ENCODE data around the gene SRPX2. TPM values are rescaled to one million over a fixed set of nuclear protein-coding genes. Genes with fewer than 3 reads are reported as not detected.

The SRPX2 gene
- total RNA-seq, 1 donor from 2014 or later: 10.8 TPM

DNA sequence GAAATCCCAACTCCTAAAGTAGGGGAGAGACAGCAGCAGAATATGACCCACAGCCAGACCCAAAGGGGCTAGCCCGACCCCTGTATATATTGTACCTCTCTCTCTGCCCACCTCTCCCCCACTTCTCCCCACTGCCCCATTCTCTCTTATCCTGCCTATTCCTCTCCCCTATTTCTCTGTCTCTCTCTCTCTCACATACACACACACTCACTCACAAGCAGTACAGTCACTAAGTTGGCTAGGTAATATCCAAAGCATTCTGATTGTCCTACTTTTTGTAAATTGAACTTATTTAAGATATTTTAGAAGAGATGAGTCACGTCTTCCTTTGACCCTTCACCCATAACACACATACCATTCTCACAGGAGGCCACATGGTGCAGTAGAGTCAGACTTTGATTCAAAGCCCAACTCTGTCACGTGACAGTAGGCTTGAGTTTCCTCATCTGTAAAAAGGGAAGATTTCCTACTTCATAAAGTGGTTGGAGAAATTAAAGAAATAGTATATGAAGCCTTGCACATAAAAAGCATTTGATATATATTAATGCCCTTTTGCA is 29.5 kb downstream of the SRPX2 start:
- Mint-ChIP-seq H3K27me3 (ENCODE audit: low read depth) (no peaks in the 10 kb centered on the region), H3K27ac (ENCODE audit: unreplicated experiment) (peak overlapping the region; percentile 65), H3K4me1 (ENCODE audit: low read depth) (peaks cover 15% of the 10 kb centered on the region), H3K36me3 (ENCODE audit: low read depth) (no peaks in the 10 kb centered on the region), H3K9me3 (ENCODE audit: low read depth) (no peaks in the 10 kb centered on the region), H3K4me3 (ENCODE audit: unreplicated experiment) (no peak overlapping the region)
- no peak for DNase-seq (ENCODE audit: low spot score)
- TF ChIP-seq CTCF (IDR thresholded peaks at IDR 0.05): no peak

DNA sequence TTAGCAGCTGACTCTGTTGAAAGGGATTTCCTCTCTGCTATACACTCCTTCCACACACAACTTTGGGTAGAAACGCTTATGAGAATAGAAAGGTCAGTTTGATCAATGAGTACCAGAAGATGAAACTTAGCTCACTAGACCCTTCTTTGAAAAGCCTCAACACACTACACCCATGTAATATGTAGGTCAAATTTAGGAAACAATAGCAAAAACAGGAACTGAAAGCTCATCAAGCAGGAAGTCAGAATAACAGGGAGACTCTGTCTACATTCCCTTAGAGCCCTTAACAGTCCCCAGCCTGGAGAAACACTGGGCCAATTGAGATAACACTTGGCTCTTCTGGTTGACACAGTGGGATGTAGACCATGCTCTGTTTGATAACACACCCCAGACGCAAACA is 30.7 kb downstream of the SRPX2 start:
- Mint-ChIP-seq H3K27me3 (ENCODE audit: low read depth) (no peaks in the 10 kb centered on the region), H3K9me3 (ENCODE audit: low read depth) (no peaks in the 10 kb centered on the region), H3K4me3 (ENCODE audit: unreplicated experiment) (no peak overlapping the region), H3K4me1 (ENCODE audit: low read depth) (peaks cover 17% of the 10 kb centered on the region), H3K27ac (ENCODE audit: unreplicated experiment) (no peak overlapping the region), H3K36me3 (ENCODE audit: low read depth) (no peaks in the 10 kb centered on the region)
- no peak for TF ChIP-seq CTCF (IDR thresholded peaks at IDR 0.05)
- DNase-seq (ENCODE audit: low spot score): no peak

- Mint-ChIP-seq H3K27ac (ENCODE audit: unreplicated experiment) (no peak overlapping the region), H3K4me1 (ENCODE audit: low read depth) (peaks cover 40% of the 10 kb centered on the region), H3K4me3 (ENCODE audit: unreplicated experiment) (no peak overlapping the region), H3K9me3 (ENCODE audit: low read depth) (no peaks in the 10 kb centered on the region), H3K36me3 (ENCODE audit: low read depth) (no peaks in the 10 kb centered on the region), H3K27me3 (ENCODE audit: low read depth) (no peaks in the 10 kb centered on the region)
- no peak for TF ChIP-seq CTCF (IDR thresholded peaks at IDR 0.05)
- no peak for DNase-seq (ENCODE audit: low spot score)
These were observed 33.7 kb downstream of the SRPX2 start for GRCh38 chrX:100677611-100678181.

GRCh38 chrX:100680756-100681155 is 36.8 kb downstream of the SRPX2 start:
- Mint-ChIP-seq H3K4me3 (ENCODE audit: unreplicated experiment) (no peak overlapping the region), H3K27me3 (ENCODE audit: low read depth) (no peaks in the 10 kb centered on the region), H3K36me3 (ENCODE audit: low read depth) (no peaks in the 10 kb centered on the region), H3K4me1 (ENCODE audit: low read depth) (peaks cover 38% of the 10 kb centered on the region), H3K27ac (ENCODE audit: unreplicated experiment) (peak overlapping the region; percentile 83), H3K9me3 (ENCODE audit: low read depth) (no peaks in the 10 kb centered on the region)
- no peak for DNase-seq (ENCODE audit: low spot score)
- peak; percentile 7 for TF ChIP-seq CTCF (IDR thresholded peaks at IDR 0.05)

DNA sequence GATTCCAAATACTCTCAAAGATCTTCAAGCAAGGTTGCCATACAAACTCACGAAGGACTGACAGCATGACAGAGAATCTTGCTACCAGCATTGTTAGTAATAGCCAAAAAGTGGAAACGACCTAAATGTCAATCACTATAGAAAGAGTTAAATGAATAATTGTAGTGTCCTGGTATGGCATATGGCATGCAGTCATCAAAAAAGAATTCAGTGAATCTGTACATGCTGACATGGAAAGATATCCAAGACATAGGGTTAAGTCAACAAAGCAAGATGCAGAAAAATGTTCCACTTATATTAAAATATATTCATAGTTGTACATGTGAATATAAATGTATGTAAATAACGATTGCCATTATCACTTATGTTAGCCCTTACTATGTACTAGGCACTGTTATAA is 37.6 kb downstream of the SRPX2 start:
- no peaks in the 10 kb centered on the region for H3K36me3 Mint-ChIP-seq (ENCODE audit: low read depth)

More for the DNA sequence above, 37.6 kb downstream of the SRPX2 start:
- no peak for DNase-seq (ENCODE audit: low spot score)
- TF ChIP-seq CTCF (IDR thresholded peaks at IDR 0.05): no peak
- H3K9me3 Mint-ChIP-seq (ENCODE audit: low read depth): no peaks in the 10 kb centered on the region
- H3K4me3 Mint-ChIP-seq (ENCODE audit: unreplicated experiment): no peak overlapping the region
- H3K27me3 Mint-ChIP-seq (ENCODE audit: low read depth): no peaks in the 10 kb centered on the region
- H3K4me1 Mint-ChIP-seq (ENCODE audit: low read depth): peaks cover 38% of the 10 kb centered on the region
- peak overlapping the region; percentile 49 for H3K27ac Mint-ChIP-seq (ENCODE audit: unreplicated experiment)
